GM19099 (cell line): ENCODE results near the gene EXOSC1.

Experiments
- POLR2A ChIP-seq: IDR thresholded peaks from 3 replicates; pipeline ENCODE4 v1.6.1; 2011; ENCODE audit warnings: low read depth; ENCODE audit not compliant: insufficient read length; ENCODE audit errors: extremely low read depth

The EXOSC1 gene

DNA sequence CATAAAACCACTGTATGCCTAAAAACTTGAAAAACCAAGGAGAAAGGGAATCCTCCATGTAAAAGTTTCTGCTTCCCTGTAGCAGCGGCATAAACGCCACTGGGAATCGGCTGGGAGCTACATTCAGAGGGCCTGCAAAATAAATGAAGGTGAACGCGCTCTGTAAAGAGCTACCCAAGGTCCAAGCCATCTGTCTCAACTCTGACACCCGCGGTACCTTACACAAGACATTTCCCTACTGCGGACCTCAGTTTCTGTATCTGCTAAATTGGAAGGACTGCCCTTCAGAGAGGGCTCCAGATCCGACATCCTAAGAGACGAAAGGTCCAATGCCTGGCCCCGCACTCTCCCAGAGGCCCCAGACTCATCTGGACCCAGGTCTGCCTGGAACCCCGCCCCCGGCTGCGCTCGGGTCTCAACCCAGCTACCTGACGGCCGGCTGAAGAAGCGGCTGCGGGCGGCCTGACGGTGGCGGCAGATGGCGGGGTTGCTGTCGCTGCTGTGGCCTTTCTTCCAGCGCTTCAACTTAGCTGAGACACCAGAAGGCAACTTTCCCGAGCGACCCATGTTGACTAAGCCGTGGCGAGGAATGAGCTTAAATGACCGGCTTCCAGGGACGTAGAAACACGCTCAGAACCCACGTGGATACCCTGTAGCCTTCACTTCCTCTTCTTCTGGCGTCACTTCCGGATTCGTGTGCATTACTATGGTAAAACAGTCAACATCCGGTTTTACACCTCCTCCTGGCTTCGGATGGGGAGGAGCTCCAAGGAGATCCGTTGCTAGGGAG is 44.9 kb downstream of the EXOSC1 start, which contains the start of gene RRP12:
RRP12 (minus strand) TSS at position 676 of the 790 bp plus-strand sequence; CDS start at position 567, 109 bp downstream.
- TF ChIP-seq POLR2A, result peak; percentile 57

- TF ChIP-seq POLR2A, result no peak
Observed at GRCh38 chr10:97399843-97400545, 45.8 kb downstream of the EXOSC1 start.

- no peak for TF ChIP-seq POLR2A
Observed at GRCh38 chr10:97396056-97396455, 49.8 kb downstream of the EXOSC1 start.

- no peak for TF ChIP-seq POLR2A
Observed at GRCh38 chr10:97393034-97393573, 52.7 kb downstream of the EXOSC1 start.

DNA sequence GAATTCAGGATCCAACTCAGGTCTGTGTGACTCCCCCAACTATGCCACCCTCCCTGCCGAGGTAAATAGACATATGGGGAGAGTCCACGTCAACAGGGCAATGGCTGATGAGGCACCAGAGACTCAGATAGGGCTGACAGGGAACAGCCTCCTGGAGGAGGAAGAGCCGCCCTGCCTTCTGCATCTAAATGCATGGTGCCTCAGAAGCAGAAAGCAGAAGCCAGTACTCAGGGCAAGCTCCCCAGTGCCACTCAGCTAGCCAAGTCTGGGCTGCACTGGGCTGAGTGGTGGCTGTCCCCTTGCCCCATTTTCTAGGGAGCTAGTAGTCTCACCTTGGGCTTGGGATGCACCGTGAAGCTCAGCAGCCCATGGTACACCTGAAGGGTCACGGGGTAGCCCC is 55.7 kb downstream of the EXOSC1 start:
- no peak for TF ChIP-seq POLR2A

DNA sequence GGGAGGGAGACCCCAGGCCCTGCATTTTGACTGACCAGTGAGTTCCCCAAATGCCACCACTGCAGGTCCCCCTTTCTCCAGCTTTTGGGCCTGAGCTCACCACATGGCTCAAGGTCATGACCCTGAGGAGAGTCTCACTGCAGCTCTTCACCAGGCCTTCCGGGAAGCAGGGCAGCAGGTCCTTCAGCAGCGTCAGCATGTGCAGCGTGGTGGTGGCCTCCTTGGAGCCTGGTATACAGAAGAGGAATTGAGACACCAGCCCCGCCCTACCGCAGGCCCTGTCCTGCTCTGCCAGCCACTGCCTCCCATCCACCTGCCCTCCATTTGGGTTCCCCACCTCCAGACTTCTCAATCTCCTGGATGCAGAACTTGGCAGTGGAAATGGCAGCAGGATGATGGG is 57.7 kb downstream of the EXOSC1 start:
- TF ChIP-seq POLR2A, result no peak
